ENCODE data around the gene JPT2.

JPT2 gene

GRCh38 chr16:1656808-1657617 lies 21.1 kb upstream of the JPT2 start:
- DNase-seq (ENCODE audit: low read depth) = no peak
- no peak for TF ChIP-seq CTCF (conservative IDR thresholded peaks at IDR 0.05; ENCODE audit: low read depth, low read length)
- no peak overlapping the region for H3K4me3 ChIP-seq (ENCODE audit: low read length)

- TF ChIP-seq CTCF (conservative IDR thresholded peaks at IDR 0.05; ENCODE audit: low read depth, low read length) = no peak
- H3K4me3 ChIP-seq (ENCODE audit: low read length) = no peak overlapping the region
- DNase-seq (ENCODE audit: low read depth) = no peak
These were observed 20.2 kb upstream of the JPT2 start for GRCh38 chr16:1657841-1658240.

GRCh38 chr16:1659031-1659430 lies 19.0 kb upstream of the JPT2 start:
- H3K4me3 ChIP-seq (ENCODE audit: low read length) = no peak overlapping the region
- no peak for DNase-seq (ENCODE audit: low read depth)
- TF ChIP-seq CTCF (conservative IDR thresholded peaks at IDR 0.05; ENCODE audit: low read depth, low read length) = no peak

GRCh38 chr16:1661826-1662225 lies 16.3 kb upstream of the JPT2 start:
- no peak overlapping the region for H3K4me3 ChIP-seq (ENCODE audit: low read length)
- TF ChIP-seq CTCF (conservative IDR thresholded peaks at IDR 0.05; ENCODE audit: low read depth, low read length) = no peak
- DNase-seq (ENCODE audit: low read depth) = no peak

GRCh38 chr16:1662543-1662942 lies 15.5 kb upstream of the JPT2 start:
- no peak for TF ChIP-seq CTCF (conservative IDR thresholded peaks at IDR 0.05; ENCODE audit: low read depth, low read length)
- H3K4me3 ChIP-seq (ENCODE audit: low read length) = no peak overlapping the region
- no peak for DNase-seq (ENCODE audit: low read depth)

- no peak for TF ChIP-seq CTCF (conservative IDR thresholded peaks at IDR 0.05; ENCODE audit: low read depth, low read length)
- H3K4me3 ChIP-seq (ENCODE audit: low read length) = no peak overlapping the region
- no peak for DNase-seq (ENCODE audit: low read depth)
These were observed 12.2 kb upstream of the JPT2 start for GRCh38 chr16:1665829-1666228.

GRCh38 chr16:1666316-1666715 lies 11.8 kb upstream of the JPT2 start:
- TF ChIP-seq CTCF (conservative IDR thresholded peaks at IDR 0.05; ENCODE audit: low read depth, low read length) = no peak
- no peak overlapping the region for H3K4me3 ChIP-seq (ENCODE audit: low read length)
- DNase-seq (ENCODE audit: low read depth) = no peak

All from retinal pigment epithelial cell (primary cell).